HG02981 (cell line): ENCODE results near the gene LTN1.
"Not testable (repeated sequence)": the region's sequence is repeated elsewhere in the genome, so short reads cannot be mapped to it uniquely, and the experiment has no call there.

ENCODE experiments used
- ATAC-seq: cut with Tn5 transposase; IDR thresholded peaks from one replicate; pipeline ENCODE4 v1.9.1; 2021; ENCODE audit warnings: mild to moderate bottlenecking, moderate library complexity; ENCODE audit not compliant: unreplicated experiment

The LTN1 gene

DNA sequence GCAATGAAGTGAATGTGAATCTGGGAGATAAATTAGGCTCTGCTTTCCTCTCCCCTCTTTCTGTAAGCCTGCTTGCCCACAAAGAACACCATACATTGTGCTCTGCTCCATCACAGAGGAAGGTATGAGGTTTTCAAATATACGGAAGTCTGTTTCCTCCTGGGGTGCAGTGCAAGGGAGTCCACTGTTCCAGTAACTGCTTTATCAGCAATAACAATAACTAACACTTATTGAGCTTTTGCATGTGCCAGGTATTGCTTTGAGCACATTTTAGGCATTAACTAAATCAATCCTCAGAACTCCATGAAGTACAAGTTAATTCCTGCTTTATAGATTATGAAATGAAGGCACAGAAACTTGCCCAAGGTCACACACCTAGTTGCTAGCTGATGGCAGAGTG lies 10.0 kb downstream of the LTN1 start:
- ATAC-seq, result no peak

GRCh38 chr21:28979092-28979491 lies 13.6 kb downstream of the LTN1 start:
- no peak for ATAC-seq

DNA sequence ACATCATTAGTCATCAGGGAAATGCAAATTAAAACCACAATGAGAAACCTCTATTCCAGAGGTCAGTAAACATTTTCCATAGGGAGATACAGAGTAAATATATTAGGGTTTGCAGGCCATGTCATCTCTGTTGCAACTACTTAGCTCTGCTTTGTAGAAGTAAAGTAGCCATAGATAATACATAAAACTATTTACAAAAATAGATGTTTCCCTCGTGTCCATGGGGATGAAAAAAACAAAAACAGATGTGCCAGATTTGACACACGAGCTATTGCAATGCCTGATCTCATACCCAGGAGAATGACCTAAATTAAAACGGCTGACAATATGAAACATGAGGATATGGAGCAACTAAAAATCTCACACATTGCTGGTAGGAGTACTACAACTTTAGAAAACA lies 17.3 kb downstream of the LTN1 start:
- ATAC-seq, result no peak

DNA sequence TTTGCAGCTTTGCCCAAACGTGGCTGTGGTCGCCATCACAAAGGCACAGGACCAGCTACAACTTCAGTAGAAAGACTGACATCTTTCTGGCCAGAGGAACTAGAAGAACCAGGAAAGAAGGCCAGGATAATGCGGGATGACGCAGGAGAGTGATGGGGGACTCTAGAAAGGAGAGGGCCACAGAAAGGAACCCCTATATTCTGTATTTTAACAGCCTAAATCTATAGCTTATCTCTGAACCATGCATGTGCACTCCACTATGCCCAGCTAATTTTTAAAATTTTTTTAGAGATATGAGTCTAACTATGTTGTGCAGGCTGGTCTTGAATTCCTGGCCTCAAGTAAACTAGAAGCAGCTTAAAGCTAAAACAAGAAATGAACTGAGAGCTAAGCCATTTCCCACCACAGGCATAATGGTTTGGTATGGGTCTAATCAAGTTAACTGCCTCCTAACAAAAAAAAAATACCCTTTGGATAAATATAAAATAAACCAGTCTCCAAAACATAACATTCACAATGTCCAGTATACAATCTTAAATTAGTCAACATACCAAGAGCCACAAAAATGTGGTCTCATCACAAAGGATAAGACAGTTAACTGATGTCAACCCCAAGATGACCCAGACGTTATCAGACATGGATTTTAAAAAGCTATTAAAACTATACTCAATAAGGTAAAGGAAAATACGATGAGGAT lies 18.0 kb downstream of the LTN1 start:
- no peak for ATAC-seq

DNA sequence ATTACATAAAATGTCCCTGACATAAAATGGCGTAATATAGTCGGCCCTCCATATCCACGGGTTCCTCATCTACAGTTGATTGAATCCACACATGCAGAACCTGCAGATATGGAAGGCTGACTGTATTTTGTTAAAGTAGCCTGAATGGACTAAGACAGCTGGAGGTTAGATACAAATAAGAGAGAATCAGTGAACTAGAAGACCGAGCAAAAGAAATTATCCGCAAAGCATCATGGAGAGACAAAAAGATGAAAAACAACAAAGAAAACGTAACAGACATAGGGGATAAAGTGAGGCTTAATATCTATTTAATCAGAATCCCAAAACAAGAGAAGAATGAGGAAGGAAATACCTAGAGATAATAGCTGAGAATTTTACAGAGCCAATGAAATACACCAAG lies 20.3 kb downstream of the LTN1 start:
- ATAC-seq, result no peak

DNA sequence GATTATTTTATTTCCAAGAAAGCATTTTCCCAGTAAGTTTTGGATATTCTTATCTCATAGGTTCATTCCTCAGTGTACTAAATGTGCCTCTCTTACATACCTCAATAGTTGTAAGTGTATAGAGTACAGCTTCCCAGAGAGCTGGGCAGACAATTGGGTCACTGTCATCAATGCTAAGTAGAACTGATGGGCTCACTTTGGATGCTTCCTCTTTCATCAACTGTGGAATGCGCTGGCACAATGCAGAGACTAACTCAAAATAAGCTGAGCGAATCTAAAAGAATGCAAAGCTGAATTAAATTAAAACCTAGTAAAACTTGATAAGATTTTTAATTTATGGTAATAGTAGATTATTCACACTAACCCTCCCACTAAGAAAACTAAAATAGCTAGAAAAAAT lies 21.5 kb downstream of the LTN1 start:
- ATAC-seq, result no peak

DNA sequence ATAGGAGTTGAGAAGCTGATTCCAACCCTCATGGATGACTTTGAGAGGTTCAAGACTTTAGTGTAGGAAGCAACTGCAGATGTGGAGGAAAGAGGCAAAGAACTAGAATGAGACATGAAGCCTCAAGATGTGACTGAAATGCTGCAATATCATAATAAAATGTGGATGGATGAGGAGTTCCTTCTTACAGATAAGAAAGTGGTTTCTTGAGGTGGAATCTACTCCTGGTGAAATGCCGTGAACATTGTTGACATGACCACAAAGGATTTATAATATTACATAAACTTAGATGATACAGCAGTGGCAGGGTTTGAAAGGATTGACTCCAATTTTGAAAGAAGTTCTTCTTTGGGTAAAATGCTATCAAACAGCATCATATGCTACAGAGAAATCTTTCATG lies 28.8 kb downstream of the LTN1 start:
- ATAC-seq, result no peak

DNA sequence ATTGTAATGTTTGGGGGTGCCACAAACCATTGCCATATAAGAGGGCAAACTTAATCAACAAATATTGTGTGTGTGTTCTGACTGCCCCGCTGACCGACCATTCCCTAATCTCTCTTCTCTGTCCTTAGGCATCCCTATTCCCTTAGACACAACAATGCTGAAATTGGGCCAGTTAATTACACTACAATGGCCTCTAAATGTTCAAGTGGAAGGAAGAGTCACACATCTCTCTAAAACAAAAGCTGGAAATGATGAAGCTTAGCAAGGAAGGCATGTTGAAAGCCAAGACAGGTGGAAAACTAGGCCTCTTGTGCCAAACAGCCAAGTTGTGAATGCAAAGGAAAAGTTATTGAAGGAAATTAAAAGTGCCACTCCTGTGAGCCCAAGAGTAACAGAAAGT lies 30.2 kb downstream of the LTN1 start:
- ATAC-seq, result no peak

DNA sequence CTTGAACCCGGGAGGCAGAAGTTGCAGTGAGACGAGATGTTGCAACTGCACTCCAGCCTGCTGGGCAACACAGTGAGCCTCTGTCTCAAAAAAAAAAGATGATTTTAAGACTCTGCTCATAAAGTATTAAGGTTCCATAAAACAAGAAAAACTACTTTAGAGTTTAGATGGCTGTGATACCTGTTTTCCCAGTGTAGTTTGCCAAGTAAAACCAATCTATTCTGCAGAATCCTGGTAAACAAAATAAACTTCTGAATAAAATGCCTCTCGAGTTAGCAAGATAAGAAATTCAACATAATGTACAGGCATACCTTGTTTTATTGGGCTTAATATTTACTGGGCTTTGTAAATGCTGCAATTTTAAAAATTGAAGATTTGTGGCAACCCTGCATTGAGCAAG lies 30.8 kb downstream of the LTN1 start:
- ATAC-seq, result no peak

GRCh38 chr21:28960245-28960644 lies 32.4 kb downstream of the LTN1 start:
- no peak for ATAC-seq

- no peak for ATAC-seq
Measured at GRCh38 chr21:28959367-28960099, 33.1 kb downstream of the LTN1 start.

DNA sequence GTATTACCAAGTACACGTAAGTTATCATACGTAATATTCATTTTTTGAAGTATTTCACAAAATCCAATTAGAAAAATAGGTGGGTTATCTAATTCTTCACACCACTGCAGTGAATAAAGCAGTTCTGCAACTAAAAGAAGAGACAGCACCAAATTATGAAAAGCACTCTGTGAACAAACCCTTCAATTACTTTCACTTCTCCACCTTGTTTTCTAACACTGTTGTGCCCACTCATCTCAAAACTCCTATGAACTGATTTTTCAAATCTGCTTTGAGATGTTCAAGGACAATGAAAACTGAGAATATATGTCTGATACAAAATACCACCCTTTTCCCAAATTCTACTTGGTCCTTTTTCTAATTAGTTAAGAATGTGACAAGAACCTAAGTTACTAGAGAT lies 39.4 kb downstream of the LTN1 start:
- ATAC-seq, result no peak

DNA sequence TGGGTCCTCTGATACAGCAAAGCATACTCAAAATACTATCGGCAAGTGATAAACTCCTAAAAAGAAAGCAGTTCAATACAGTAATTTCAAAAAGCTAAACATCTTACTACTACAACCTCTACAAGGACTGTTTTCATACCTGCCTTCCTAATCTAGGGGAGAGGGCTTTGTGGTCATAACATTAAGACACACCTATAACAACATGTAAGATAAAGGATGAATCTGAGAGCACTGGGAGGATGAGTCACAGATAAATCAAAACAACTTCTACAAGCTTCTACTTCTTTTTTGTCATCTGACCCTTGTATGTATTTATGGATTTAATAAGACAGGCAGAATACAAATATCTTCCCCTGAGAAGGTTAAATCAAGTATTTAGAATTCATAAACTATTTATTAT lies 40.0 kb downstream of the LTN1 start:
- ATAC-seq, result no peak

DNA sequence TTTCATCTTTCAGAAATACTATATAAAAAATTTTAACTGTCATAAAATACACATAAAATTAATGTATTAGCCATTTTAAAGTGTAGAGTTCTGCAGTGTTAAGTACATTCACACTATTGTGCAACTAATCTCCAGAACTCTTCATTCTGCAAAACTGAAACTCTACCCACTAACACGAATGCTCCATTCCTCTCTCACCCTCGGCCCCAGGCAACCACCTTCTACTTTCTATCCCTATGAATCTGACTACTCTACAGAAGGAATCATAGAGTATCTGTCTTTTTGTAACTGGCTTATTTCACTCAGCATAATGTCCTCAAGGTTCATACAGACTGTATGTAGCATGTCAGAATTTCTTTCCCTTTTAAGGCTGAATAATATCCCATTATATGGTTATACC lies 43.4 kb downstream of the LTN1 start:
- no peak for ATAC-seq

GRCh38 chr21:28944296-28944695 lies 48.4 kb downstream of the LTN1 start:
- ATAC-seq, result no peak

DNA sequence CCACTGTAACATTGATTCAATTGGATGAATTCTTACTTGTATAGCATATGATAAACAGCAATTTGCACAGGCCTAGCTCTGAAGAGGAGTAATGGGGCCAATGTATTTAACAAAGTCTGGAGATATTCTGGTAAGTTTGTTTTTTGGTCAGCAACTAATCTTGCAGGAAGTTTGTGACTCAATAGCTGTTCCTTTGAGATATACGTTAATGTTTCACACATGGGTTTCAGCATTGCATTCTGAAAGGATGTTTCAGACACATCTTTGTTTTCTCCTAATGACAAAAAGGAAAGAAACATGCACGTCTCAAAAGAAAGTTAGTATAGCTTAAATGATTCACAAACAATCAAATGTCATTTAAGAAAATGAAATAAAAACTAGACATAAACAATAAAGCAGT lies 49.0 kb downstream of the LTN1 start:
- no peak for ATAC-seq

DNA sequence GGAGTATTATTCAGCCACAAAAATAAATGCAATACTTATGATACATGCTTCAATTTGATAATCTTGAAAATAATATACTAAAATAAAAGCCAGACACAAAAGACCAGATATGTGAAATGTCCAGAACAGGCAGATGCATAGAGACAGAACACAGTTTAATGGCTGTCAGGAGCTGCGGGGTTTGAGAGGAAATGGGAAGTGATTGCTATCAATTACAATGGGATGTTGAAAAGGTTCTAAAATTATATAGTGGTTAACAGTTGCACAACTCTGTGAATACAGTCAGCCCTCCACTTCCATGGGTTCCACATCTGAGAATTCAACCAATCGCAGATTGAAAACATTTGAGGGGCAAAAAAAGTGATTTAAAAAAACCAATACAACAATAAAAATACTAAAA lies 54.0 kb downstream of the LTN1 start:
- no peak for ATAC-seq

DNA sequence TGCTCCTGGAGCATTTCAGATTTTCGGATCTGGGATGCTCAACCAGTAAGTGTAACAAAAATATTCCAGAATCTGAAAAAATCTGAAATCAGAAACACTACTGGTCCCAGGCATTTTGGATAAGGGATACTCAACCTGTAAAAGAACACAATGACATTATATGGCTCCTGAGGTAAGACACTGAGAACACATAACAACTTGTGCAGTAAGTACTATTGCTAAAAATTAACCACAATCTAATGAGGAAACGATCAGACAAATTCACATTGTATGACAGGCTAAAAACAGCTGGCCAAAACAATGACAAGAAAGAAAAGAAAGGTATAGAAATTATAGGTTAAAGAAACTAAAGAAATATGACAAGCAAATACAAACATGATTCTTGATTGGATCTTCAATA lies 54.9 kb downstream of the LTN1 start:
- ATAC-seq, result no peak

DNA sequence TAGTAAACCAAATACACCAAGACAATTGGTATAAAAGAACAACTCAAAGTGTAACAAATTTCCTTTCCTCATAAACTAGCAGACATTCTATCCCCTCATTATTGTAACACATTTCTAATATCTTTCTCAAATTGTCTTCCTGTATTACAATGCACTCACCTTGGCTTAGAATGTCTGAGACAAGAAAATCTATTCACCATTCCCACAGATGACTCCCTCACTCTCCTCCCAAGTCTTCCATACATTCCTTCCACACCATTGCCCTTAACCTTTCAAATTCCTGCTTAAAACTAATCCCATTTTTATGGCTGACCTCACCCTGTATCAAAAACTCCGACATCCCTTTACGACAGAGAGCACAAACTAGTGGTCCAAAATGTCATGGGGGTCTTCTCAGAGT lies 56.0 kb downstream of the LTN1 start:
- ATAC-seq, result no peak

DNA sequence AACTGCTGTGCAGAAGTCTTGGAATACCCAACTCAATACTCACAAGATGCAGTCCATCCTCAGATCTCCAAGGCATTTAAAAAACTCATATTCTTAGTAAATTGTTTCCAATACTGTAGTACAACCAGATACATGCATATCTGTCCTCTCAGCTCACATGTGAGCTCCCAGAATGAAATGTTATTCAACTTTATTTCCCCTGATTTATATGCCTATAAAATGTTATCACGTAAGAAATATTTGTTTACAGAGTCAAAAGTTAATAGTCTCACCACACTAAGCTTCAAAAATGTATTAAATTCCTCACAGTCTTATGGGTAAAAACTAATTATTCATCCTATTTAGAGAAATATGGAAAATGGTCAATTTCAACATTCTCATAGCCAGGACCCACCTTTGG lies 56.6 kb downstream of the LTN1 start:
- ATAC-seq, result no peak

- no peak for ATAC-seq
Measured at GRCh38 chr21:28932717-28933116, 60.0 kb downstream of the LTN1 start.

DNA sequence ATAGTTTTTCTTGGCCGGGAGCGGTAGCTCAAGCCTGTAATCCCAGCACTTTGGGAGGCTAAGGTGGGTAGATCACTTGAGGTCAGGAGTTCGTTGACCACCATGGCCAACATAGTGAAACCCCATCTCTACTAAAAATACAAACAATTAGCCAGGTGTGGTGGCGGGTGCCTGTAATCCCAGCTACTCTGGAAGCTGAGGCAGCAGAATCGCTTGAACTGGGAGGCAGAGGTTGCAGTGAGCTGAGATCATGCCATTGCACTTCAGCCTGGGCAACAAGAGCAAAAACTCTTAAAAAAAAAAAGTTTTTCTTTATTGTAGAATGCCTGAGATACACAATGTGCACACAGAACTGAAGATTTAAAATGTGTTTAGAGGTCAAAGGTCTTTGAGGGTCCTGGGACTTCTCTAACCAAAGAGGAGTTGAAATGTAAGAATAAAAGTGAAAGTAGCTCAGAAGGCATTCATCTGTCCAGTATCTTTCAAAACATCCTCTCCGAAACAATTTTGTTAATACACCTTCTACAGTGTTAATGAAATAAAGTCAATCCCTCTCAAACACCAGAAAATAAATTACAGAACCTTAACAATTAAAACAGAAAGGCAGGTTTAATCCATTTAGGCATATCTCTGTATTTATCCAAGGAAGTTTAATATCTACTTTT lies 60.8 kb downstream of the LTN1 start:
- ATAC-seq, result not testable (repeated sequence)
